Measurements from ENCODE around the gene AKAP6.
A peak's percentile ranks its signal among the peaks of the same experiment; 100 is the strongest.

Gene AKAP6

GRCh38 chr14:32688941-32689340 is 359.8 kb downstream of the AKAP6 start:
- no peak for DNase-seq (ENCODE audit: low read depth)
- no peak for TF ChIP-seq CTCF (IDR thresholded peaks at IDR 0.05; ENCODE audit: low read depth, low read length, missing control alignments)
- in situ Hi-C loops (cut with HindIII; ENCODE audit: low sequenced_read_pairs): no loop called here
- H3K4me3 ChIP-seq (ENCODE audit: low read depth, low read length): no peak overlapping the region

- no peak for DNase-seq (ENCODE audit: low read depth)
- in situ Hi-C loops (cut with HindIII; ENCODE audit: low sequenced_read_pairs): no loop called here
- TF ChIP-seq CTCF (IDR thresholded peaks at IDR 0.05; ENCODE audit: low read depth, low read length, missing control alignments): no peak
- H3K4me3 ChIP-seq (ENCODE audit: low read depth, low read length): no peak overlapping the region
Observed at GRCh38 chr14:32692441-32692840, 363.3 kb downstream of the AKAP6 start.

- TF ChIP-seq CTCF (IDR thresholded peaks at IDR 0.05; ENCODE audit: low read depth, low read length, missing control alignments): no peak
- no peak overlapping the region for H3K4me3 ChIP-seq (ENCODE audit: low read depth, low read length)
- in situ Hi-C loops (cut with HindIII; ENCODE audit: low sequenced_read_pairs): no loop called here
- DNase-seq (ENCODE audit: low read depth): peak; percentile 95
Observed at GRCh38 chr14:32693114-32693513, 364.0 kb downstream of the AKAP6 start.

DNA sequence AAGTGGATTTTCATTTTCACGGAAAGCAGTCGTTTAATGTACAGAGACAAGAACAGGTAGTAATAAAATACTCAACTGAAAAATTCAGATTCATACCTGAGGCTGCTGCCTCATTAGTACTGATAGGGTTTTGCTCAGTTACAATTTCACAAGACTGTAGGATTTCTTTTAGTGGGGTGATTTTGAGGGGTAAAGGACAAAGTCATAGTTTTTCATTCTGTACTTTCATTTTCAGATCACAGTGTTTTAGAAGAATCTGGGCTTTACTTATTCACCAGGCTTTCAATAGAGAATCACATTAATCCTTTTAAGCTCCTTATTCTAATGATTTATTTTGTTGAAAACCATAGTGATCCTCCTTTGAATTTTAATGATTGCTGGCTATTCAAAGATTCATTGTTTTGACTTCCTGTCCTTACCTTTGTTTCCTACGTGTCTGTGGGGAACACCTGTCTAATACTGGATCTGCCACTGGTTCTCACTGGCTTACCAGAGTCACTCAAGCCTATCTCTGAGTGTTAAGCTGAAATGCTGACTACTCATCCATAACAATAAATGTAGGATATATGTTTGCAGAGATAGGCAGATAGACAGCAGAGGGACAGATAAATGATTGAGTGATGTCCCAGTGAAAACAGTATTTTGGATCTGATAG is 365.8 kb downstream of the AKAP6 start:
- TF ChIP-seq CTCF (IDR thresholded peaks at IDR 0.05; ENCODE audit: low read depth, low read length, missing control alignments): no peak
- in situ Hi-C loops (cut with HindIII; ENCODE audit: low sequenced_read_pairs): no loop called here
- no peak overlapping the region for H3K4me3 ChIP-seq (ENCODE audit: low read depth, low read length)
- DNase-seq (ENCODE audit: low read depth): no peak

GRCh38 chr14:32696325-32697091 is 367.4 kb downstream of the AKAP6 start:
- no peak overlapping the region for H3K4me3 ChIP-seq (ENCODE audit: low read depth, low read length)
- no peak for TF ChIP-seq CTCF (IDR thresholded peaks at IDR 0.05; ENCODE audit: low read depth, low read length, missing control alignments)
- DNase-seq (ENCODE audit: low read depth): no peak
- in situ Hi-C loops (cut with HindIII; ENCODE audit: low sequenced_read_pairs): no loop called here

GRCh38 chr14:32697114-32697513 is 368.0 kb downstream of the AKAP6 start:
- in situ Hi-C loops (cut with HindIII; ENCODE audit: low sequenced_read_pairs): no loop called here
- no peak for TF ChIP-seq CTCF (IDR thresholded peaks at IDR 0.05; ENCODE audit: low read depth, low read length, missing control alignments)
- H3K4me3 ChIP-seq (ENCODE audit: low read depth, low read length): no peak overlapping the region
- DNase-seq (ENCODE audit: low read depth): no peak
